ENCODE results near the gene WDPCP.
"Not testable (repeated sequence)": the region's sequence is repeated elsewhere in the genome, so short reads cannot be mapped to it uniquely, and the experiment has no call there.

WDPCP gene

DNA sequence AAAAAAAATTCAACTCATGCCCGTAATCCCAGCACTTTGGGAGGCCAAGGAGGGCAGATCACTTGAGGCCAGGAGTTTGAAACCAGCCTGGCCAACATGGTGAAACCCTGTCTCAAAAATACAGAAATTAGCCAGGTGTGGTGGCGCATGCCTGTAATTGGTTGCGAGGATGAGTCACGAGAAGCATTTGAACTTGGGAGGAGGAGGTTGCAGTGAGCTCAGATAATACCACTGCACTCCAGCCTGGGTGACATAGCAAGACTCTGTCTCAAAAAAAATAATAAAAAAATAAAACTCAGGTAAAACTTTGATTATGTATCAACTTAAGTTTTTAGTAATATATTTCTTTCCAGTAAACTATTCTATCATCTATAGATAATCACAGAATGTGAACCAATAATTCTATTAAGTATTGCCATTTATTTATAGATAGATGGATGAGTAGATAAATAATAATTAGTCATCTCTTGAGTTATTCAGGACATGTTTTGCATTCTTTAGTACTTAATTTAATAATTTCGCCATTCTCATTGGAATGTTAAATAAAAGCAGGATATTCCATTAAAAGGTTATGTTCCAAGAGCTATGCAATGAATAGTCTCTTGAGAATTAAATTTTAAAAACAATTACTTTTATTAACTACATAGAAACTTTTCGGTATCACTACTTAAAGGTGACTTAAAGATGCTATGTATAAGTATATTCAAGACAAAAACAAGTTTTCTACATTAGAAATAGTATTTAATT, 48.7 kb downstream of the WDPCP start:
- peak; percentile 27 for DNase-seq (ENCODE audit: low read depth)

- DNase-seq (ENCODE audit: low read depth) = no peak
Observed at GRCh38 chr2:63538390-63538789, 49.9 kb downstream of the WDPCP start.

GRCh38 chr2:63537306-63537705, 51.0 kb downstream of the WDPCP start:
- peak; percentile 51 for DNase-seq (ENCODE audit: low read depth)

- no peak for DNase-seq (ENCODE audit: low read depth)
Observed at GRCh38 chr2:63530704-63531279, 57.5 kb downstream of the WDPCP start.

GRCh38 chr2:63525905-63526304, 62.4 kb downstream of the WDPCP start:
- no peak for DNase-seq (ENCODE audit: low read depth)

DNA sequence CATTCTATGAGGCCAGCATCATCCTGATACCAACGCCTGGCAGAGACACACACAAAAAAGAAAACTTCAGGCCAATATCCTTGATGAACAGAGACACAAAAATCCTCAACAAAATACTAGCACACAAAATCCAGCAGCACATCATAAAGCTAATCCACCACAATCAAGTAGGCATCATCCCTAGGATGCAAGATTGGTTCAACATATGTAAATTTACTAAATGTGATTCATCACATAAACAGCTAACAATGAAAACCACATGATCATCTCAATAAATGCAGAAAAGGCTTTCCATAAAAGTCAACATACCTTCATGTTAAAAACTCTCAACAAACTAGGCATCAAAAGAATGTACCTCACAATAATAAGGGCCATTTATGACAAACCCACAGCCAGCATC, 65.3 kb downstream of the WDPCP start:
- no peak for DNase-seq (ENCODE audit: low read depth)

DNA sequence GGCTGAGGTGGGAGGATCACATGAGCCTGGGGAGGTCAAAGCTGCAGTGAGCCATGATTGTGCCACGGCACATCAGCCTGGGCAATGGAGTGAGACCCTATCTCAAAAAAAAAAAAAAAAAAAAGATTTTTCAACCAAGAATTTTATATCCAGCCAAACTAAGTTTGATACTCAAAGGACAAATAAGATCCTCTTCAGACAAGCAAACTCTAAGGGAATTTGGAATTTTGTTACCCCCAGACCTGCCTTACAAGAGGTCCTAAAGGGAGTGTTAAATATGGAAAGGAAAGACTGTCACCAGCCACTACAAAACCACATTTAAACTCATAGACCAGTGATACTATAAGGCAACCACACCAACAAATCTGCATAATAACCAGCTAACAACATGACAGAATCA, 67.5 kb downstream of the WDPCP start:
- no peak for DNase-seq (ENCODE audit: low read depth)

GRCh38 chr2:63514781-63515180, 73.5 kb downstream of the WDPCP start:
- no peak for DNase-seq (ENCODE audit: low read depth)

DNA sequence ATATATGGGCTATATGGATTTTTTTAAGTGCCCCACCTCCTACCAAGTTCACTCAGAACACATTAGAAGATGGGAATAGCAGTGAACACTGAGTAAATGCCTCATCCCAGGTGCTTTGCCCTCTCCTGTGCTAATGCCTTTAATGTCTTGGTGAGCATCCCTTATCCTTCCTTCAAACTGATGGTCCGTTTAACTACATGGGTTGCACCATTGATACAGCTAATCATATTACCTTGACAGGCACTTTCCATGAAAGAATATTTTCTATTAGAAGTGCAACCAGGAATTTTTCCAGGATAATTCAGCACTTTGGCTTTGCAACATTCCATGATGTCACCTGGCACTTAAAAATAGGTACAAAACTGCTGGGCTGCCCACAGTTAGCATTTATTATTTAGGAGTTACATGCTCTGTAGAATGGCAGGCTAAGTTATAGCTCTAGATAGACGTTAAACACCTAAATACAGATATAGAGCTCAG, 74.0 kb downstream of the WDPCP start:
- DNase-seq (ENCODE audit: low read depth) = no peak

GRCh38 chr2:63506320-63506719, 82.0 kb downstream of the WDPCP start:
- no peak for DNase-seq (ENCODE audit: low read depth)

GRCh38 chr2:63503818-63504217, 84.5 kb downstream of the WDPCP start:
- DNase-seq (ENCODE audit: low read depth) = no peak

- DNase-seq (ENCODE audit: low read depth) = no peak
Observed at GRCh38 chr2:63500398-63500797, 87.9 kb downstream of the WDPCP start.

GRCh38 chr2:63497576-63497975, 90.7 kb downstream of the WDPCP start:
- no peak for DNase-seq (ENCODE audit: low read depth)

GRCh38 chr2:63494968-63495367, 93.3 kb downstream of the WDPCP start:
- DNase-seq (ENCODE audit: low read depth) = no peak

DNA sequence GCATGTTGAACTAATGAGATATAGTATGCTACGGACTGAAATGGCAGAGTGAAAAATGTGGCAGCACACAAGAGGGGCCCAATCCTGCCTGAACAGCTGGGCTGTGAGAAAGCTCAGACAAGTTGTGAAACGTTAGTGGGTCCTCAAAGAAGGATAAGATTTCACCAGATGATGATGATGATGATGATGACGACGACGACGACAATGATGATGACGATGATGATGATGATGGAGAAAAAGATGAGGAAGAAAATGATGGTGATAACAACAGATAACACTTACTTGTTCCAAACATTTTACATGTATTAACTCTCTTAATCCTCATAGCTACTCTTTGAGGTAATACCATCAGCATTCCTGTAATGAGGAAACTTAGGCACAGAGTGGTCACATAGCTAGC, 94.2 kb downstream of the WDPCP start:
- DNase-seq (ENCODE audit: low read depth) = no peak

GRCh38 chr2:63488118-63488713, 100.1 kb downstream of the WDPCP start:
- DNase-seq (ENCODE audit: low read depth) = peak; percentile 49

DNA sequence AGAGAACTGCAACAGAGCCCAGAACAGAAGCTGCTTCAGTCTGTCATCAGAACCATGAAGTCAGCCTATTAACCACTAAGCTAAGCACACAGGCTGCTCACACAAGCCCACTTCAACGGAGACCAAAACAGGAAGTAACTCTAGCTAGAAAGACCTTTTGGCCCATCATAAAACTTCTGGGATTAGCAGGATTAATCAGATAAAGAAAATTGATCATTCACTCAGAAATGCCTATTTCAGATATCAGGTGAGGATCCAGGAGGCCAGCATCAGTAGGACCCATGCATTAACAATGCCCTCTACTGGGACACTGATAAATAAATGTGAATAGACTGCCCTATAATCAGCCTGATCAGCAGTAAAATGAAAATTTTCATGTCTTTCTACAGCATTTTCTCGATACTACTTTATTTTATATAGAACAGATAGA, 101.4 kb downstream of the WDPCP start:
- DNase-seq (ENCODE audit: low read depth) = peak; percentile 2

DNA sequence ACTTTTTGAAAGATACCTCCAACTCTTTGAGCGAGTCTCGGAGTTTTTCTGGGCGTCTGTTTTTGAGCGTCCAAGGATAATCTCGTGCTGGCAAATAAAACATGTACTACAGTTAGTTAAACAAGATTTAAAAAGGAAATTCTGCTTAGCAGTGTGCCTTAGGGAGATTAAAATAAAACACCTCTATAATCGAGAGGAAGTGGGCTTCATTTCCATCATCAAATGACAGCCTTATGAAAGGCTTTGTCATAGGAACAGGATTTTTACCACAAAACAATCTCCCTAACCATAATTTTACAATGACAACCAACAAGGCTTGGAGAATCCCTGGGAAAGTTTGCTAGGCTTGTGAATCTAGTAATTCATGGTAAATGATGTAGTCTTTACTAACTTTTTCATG, 103.4 kb downstream of the WDPCP start:
- DNase-seq (ENCODE audit: low read depth) = no peak

DNA sequence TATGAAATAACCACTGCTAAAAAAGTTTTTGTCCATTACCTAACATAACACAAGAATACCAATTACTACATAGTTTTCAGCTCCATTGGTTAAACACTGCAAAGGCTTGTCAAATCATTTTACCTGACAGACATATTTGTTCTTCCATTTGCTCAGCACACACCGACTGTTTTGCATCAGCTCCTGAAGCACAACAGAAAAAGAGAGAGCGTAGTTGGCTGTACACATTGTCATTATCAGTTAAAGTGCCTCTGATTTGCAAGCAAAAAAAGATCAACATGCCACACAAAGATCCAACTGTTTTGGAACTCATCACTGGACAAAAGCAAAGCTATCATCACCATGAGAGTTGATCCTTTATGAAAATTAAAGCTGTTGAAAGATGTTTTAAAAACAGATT, 103.8 kb downstream of the WDPCP start:
- DNase-seq (ENCODE audit: low read depth) = no peak

DNA sequence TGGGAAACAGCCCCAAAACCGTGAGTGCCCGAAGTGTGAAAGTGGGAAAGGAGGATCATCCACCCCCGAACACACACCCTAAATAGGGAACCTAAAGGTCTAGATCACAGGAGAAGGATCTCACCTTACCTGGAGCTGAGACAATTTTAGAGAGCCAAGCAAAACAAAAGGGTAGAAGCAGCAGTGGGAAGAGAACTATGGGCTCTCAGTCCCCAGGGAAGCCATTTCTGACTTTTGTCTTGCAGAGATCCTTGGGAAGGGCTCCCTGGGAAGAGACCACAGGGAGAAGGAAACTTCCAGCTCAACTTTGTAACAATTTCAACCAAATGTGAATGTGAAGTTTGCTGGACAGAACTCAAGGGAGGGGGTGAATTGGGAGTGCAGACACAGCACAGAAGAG, 110.6 kb downstream of the WDPCP start:
- no peak for DNase-seq (ENCODE audit: low read depth)

GRCh38 chr2:63469313-63469712, 119.0 kb downstream of the WDPCP start:
- DNase-seq (ENCODE audit: low read depth) = not testable (repeated sequence)

GRCh38 chr2:63465633-63466032, 122.6 kb downstream of the WDPCP start:
- DNase-seq (ENCODE audit: low read depth) = peak; percentile 45

DNA sequence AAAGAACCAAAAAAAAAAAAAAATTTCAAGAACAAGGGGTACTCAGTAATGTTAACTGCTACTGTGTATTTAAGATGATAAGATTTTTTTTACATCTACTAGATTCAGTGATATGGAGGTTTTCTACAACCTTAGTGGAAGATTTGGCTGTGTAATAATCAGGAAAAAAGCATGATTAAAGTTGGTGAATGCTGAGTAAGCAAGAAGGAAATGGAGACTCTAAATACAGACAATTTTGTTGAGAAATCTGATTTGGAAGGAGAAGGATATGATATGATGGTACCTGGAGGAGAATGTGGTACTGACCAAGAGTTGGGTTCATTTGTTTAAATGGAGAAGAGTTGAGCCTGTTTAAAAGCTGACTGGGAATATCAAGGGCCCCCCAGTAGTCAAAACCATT, 125.1 kb downstream of the WDPCP start:
- DNase-seq (ENCODE audit: low read depth) = no peak

All from iris pigment epithelial cell (primary cell).